ENCODE measurements around the gene CFAP53. TPM values are rescaled to one million over a fixed set of nuclear protein-coding genes. Genes with fewer than 3 reads are reported as not detected.
A peak's percentile ranks its signal among the peaks of the same experiment; 100 is the strongest.

Gene CFAP53
- total RNA-seq, 2 donors from 2014 or later, result 0.16 to 0.44 TPM

GRCh38 chr18:50195689-50196088 is 70.6 kb downstream of the CFAP53 start:
- peak overlapping the region; percentile 19 for H3K4me3 ChIP-seq
- H3K9ac ChIP-seq (ENCODE audit: low read depth in 2 of 2, low read length in 2 of 2), result peak overlapping the region in 1 of 2 donors; percentile 8
- no peak for DNase-seq
- TF ChIP-seq CTCF (IDR thresholded peaks at IDR 0.05), result no peak
- intact Hi-C loops (cut with DNase I), result loop anchor here (5.0 kb wide), 1 partner anchor 83 kb away; no protein-coding TSS in a partner anchor
- H3K27ac ChIP-seq, result no peak overlapping the region
- H3K36me3 ChIP-seq, result no peaks in the 10 kb centered on the region
- no peaks in the 10 kb centered on the region for H3K9me3 ChIP-seq
- peaks cover 12% of the 10 kb centered on the region for H3K27me3 ChIP-seq
- no peaks in the 10 kb centered on the region for H3K4me1 ChIP-seq

GRCh38 chr18:50194631-50195532 is 71.4 kb downstream of the CFAP53 start, which contains the start of gene MYO5B:
Gene MYO5B (minus strand): TSS chr18:50195147. CDS start chr18:50194793, 354 bp downstream.
- peak; percentile 85 for DNase-seq
- peak within 1 kb of the TSS; percentile 55 for H3K4me3 ChIP-seq
- intact Hi-C loops (cut with DNase I), result loop anchor here (5.0 kb wide), 1 partner anchor 83 kb away; no protein-coding TSS in a partner anchor
- no peaks in the 10 kb centered on the region for H3K4me1 ChIP-seq
- peak within 1 kb of the TSS; percentile 84 to 89 for H3K9ac ChIP-seq (ENCODE audit: low read depth in 2 of 2, low read length in 2 of 2)
- TF ChIP-seq CTCF (IDR thresholded peaks at IDR 0.05), result peak; percentile 29
- no peaks in the 10 kb centered on the region for H3K9me3 ChIP-seq
- no peaks in the 10 kb centered on the region for H3K36me3 ChIP-seq
- peaks cover 12% of the 10 kb centered on the region for H3K27me3 ChIP-seq
- peak within 1 kb of the TSS; percentile 74 for H3K27ac ChIP-seq

DNA sequence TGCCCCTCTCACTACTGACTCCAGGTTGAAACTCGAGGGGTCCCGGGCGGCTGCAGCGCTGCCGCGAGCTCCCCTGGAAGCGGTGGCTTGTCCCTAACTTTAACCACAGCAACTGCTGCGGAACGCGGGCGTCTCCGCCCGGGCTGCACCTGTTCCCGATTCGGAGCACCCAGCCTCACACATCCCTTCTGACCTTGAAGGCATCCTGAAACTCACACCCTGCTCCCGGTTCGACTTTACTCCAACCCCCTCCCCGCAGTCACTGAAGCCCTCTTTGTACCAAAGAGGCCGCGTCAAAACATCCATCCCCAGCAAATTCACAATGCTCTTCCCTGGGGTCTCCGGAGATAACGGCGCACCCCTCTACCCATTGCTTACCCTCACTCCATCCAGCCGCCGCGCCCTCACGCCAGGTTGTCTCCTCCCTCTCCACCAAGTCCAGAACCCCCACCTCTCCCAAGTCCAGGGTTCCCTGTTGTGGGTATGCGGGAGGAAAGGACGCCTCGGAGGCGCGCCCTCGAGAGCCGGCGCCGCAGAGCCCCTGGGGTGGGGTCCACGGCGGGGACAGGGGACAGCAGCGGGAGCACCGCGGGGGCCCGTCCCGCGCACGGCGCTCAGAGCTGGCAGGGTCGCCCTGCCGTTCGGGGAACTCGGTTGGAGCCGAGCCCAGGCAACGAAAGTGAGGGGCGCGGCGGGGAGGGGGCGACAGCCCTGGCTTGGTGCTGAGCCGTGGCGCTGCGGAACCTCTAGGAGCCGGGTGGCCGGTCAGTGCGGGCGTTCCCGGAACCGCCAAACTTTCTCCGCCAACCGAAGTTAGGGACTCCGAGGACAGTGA is 72.3 kb downstream of the CFAP53 start:
- DNase-seq, result peak; percentile 55
- H3K4me3 ChIP-seq, result peak overlapping the region; percentile 55
- peak overlapping the region; percentile 74 for H3K27ac ChIP-seq
- H3K27me3 ChIP-seq, result peaks cover 12% of the 10 kb centered on the region
- H3K36me3 ChIP-seq, result no peaks in the 10 kb centered on the region
- peak overlapping the region; percentile 84 to 89 for H3K9ac ChIP-seq (ENCODE audit: low read depth in 2 of 2, low read length in 2 of 2)
- TF ChIP-seq CTCF (IDR thresholded peaks at IDR 0.05), result no peak
- H3K4me1 ChIP-seq, result no peaks in the 10 kb centered on the region
- intact Hi-C loops (cut with DNase I), result no loop called here
- no peaks in the 10 kb centered on the region for H3K9me3 ChIP-seq

GRCh38 chr18:50192995-50193795 is 73.1 kb downstream of the CFAP53 start:
- H3K4me3 ChIP-seq, result peak overlapping the region; percentile 55
- DNase-seq, result peak; percentile 51
- H3K27ac ChIP-seq, result peak overlapping the region; percentile 74
- no peak for TF ChIP-seq CTCF (IDR thresholded peaks at IDR 0.05)
- H3K27me3 ChIP-seq, result peaks cover 12% of the 10 kb centered on the region
- no peaks in the 10 kb centered on the region for H3K9me3 ChIP-seq
- H3K4me1 ChIP-seq, result no peaks in the 10 kb centered on the region
- intact Hi-C loops (cut with DNase I), result no loop called here
- H3K9ac ChIP-seq (ENCODE audit: low read depth in 2 of 2, low read length in 2 of 2), result peak overlapping the region; percentile 84 to 89
- H3K36me3 ChIP-seq, result no peaks in the 10 kb centered on the region
